SK-MEL-5 (cell line): ENCODE data around the gene GRIK4. TPM values are rescaled to one million over a fixed set of nuclear protein-coding genes. Genes with fewer than 3 reads are reported as not detected.
"Not testable (repeated sequence)": the region's sequence is repeated elsewhere in the genome, so short reads cannot be mapped to it uniquely, and the experiment has no call there.

ENCODE experiments used
- DNase-seq: peaks from one replicate; pipeline ENCODE4 v3.0.0-alpha.2; 2016; ENCODE audit warnings: low read depth, low spot score
- in situ Hi-C: cut with HindIII; loops from 2 replicates; pipeline ENCODE4 v1.10.0; 2016; ENCODE audit warnings: low sequenced_read_pairs, high pct_unique_total_duplicates, low pct_unique_long_range_greater_than_20kb
- total RNA-seq: library from RNA; depleted of rRNA; stranded (reverse); fragments of >200 nt; shearing (Covaris generic); gene quantifications from 2 replicates; pipeline ENCODE4 v1.2.3, GENCODE V29; 2014

GRIK4 gene
- total RNA-seq, 1 experiment from 2014 or later = not detected

DNA sequence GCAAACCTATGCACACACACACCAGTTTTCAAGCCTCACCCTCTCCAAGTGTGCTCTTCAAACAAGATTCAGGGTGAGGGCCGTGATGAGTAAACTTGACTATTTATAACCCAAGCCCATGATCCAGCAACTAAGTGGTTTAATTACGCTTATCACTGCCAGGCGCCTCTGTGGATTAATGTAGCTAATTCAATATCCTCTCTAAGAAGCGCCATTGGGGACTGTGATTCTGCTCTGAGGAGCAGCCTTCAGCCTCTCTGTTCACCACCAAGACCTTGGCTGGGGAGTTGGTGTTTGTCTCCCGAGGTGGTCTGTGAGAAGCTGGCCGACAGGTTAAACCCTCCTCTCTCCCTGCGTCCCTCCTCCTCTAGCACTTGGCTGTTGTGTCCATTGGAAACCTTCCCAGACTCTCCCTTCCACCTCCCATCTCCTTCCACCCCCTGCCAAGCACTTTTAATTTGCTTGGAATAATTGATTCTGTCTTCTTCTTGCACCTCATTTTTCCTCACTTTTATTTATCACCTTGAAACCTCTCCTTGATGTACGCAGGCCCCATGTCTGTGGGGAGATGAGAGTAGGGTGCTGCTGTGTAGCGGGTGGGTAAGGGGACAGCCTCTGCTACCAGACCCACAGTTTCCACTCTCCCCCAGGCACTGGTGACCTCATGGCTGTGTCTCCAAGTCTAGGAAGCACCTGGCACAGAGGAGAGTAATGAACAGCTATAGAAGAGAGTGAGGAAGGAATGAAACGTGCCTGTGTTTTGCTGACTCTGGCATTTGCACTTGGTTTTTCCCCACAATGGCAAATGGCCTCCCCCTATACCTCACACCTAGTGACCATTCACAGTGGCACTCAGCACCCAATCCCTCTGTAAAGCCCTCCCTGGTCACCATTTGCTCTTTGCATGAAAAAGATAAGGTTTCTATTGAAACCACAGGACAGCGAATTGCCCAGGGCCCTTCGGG, 236.6 kb downstream of the GRIK4 start:
- DNase-seq = no peak
- in situ Hi-C loops = no loop called here

DNA sequence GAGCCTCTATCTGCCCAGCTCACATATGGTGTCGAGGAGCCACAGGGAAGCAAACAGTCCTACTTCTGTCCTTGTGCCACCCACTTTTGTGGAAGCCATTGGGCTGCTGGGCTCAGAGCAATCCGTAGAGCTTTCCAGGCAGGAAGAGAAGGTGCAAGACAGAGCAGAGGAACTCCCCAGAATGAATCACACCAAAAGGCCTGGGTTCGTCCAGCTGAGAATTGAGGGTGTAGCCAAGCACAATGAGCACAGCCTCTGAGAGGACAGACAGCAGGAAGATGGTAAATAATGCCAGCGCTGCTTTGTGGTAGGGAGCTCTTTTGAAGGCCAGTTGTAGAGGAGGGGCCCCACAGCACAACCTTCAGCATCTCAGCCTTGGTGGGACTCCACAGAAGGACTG, 237.8 kb downstream of the GRIK4 start:
- DNase-seq = no peak
- in situ Hi-C loops = no loop called here

DNA sequence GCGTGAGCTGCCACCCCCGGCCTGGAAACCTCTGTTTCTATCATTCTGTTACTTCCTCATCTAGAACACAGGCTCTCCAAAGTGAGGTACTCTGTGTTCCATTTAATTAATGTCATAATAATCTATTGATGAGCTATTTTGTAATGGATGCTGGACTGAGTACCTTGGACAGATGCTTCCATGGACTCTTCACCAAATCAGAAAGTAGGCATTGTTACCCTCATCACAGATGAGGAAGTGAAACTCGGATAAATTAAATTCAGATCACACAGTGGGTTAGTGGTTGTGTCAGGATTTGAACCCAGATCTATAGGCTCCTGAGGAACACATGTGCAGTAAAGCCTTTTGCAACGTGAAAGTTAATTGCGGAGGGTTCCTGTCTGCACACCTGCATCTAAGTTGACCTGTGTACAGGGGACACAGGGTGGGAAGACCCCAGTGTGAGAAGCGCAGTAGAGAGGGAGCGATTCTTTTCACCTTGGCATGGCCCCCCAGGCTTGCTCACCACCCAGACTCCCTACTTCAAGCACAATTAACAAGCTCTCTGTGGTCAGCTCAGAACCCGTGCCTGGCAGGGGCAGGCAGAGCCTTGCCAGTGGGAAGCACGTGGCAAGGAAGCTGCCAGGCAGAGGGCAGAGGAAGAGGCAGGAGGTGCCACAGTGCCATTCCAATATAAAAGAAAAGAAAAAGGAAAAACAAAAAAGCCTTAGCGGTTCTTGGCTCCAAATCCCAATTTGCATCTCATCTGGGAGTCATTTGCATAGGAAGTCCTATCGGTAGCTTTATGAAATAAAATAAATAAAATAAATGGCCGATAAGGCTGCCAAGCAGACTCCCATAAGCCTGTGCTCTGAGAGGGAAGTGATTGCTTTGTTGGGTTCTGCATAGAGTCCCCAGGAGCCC, 239.3 kb downstream of the GRIK4 start:
- in situ Hi-C loops = no loop called here
- no peak for DNase-seq

DNA sequence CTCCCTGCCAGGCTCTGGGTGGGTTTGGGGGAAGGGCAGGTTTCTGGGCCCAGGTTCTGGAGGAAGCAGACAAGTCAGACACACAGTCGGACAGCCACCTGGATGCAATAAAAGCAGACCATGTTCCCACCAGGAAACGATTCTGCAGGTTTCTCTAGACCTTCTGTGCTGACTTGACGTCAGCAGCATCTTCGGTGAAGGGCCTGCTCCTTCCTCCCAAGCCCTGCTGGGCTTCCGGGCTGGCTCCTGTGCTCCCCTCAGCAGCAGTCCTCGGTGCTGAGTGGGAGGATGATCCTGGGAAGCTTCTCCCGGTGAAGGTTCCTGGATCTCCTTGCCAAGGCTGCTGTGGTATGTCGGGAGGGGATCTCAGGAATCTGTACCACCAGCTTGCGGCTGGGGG, 240.0 kb downstream of the GRIK4 start:
- in situ Hi-C loops = no loop called here
- no peak for DNase-seq

DNA sequence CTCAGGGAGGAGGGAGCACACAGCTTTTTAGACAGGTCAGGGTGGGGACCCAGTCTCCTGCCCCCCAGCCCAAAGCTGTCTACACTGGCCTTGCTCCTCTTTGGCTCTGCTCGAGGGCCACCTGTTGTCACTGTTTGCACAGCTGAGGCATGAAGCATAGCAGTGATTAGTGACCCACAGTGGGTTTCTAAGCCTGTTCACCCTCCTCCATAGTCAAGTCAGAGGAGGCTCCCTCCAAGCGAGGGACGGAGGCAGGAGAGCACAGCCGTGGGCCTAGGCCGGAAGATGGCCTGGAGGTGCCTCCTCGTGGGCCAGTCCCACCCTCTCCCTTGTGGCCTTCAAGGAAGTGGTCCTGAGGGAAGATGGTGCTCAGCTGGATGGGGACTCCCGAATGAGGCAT, 241.1 kb downstream of the GRIK4 start:
- DNase-seq = no peak
- in situ Hi-C loops = no loop called here

DNA sequence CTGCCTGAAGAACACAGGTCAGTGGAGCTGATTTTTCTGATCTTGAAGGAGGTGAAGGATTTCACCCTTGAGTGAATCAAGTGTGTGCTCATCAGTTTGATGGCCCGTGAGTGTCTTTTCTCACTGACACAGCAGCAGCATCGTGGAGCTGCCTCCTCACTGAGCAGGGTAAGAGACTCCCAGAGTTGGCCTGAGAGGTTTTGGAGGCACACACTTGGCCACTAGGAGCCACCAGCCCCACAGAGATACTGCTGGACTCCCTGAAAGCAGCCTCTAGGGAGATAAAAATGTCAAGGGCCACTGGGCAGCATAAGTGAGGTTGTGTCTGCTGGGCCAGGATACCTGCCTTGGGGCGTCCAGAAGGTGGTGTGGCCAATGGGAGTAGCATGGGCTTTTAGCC, 245.4 kb downstream of the GRIK4 start:
- DNase-seq = no peak
- in situ Hi-C loops = no loop called here

DNA sequence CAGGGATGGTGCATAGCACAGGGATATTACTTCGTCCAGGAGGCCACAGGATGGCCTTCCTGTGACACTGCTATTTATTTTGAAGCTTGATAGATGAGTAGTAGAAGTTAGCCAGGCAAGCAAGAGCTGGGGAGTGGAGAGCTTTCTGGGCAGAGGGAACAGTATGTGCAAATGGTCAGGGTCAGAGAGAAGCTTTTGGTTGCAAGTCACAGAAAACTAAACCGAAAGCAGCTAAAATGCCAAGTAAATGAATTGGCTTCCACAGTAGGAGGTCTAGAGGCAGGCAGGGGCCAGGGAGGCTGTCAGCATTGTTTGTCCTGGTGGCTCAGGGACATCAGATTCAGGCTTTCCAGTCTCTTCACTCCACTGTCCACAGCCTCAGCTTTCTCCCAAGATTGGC, 247.5 kb downstream of the GRIK4 start:
- in situ Hi-C loops = no loop called here
- DNase-seq = no peak

DNA sequence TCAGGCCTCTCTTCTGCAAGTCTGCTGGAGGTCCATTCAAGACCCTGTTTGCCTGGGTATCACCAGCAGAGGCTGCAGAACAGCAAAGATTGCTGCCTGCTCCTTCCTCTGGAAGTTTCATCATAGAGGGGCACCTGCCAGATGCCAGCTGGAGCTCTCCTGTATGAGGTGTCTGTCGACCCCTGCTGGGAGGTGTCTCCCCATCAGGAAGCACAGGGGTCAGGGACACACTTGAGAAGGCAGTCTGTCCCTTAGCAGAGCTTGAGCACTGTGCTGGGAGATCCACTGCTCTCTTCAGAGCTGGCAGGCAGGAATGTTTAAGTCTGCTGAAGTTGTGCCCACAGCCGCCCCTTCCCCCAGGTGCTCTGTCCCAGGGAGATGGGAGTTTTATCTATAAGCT, 254.2 kb downstream of the GRIK4 start:
- in situ Hi-C loops = not testable (repeated sequence)

DNA sequence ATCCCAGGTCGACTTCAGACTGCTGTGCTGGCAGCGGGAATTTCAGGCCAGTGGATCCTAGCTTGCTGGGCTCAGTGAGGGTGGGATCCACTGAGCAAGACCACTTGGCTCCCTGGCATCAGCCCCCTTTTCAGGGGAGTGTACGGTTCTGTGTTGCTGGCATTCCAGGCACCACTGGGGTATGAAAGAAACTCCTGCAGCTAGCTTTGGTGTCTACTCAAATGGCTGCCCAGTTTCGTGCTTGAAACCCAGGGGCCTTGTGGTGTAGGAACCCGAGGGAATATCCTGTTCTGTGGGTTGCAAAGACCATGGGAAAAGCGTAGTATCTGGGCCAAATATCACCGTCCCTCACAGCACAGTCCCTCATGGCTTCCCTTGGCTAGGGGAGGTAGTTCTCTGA, 254.8 kb downstream of the GRIK4 start:
- DNase-seq = no peak
- in situ Hi-C loops = no loop called here

More for the DNA sequence above, 254.2 kb downstream of the GRIK4 start:
- not testable (repeated sequence) for DNase-seq

DNA sequence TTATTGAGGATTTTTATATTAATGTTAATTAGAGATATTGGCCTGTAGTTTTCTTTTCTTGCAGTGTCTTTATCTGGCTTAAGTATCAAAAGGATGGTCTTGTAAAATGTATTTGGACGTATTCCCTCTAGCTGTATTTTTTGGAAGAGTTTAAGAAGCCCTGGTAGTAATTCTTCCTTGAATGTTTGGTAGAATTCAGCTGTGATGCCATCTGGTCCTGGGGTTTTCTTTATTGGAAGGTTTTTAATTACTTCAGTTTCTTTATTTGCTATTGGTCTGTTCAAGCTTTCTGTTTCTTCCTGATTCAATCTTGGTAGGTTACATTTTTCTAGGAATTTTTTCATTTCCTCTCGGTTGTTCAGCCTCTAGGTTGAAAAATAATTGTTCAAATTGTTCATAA, 257.4 kb downstream of the GRIK4 start:
- DNase-seq = no peak
- in situ Hi-C loops = no loop called here

DNA sequence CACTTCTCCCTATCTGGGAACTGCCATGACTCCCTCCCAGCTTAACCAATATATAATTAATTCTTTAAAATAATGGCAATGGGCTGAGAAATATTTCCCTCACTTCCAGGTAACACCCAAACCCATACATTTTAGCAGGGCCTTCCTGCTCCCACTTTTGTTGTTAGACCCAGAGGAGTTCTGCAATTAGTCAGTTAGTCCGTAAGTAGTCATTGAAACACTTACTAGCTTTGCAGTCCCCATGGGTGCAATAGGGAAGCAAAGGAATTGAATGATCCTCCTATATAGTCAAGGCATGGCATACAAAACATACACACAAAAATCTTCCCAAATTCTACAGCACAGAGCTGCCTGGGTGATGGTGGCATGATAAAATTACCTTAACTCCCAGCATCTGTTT, 258.4 kb downstream of the GRIK4 start:
- in situ Hi-C loops = no loop called here
- no peak for DNase-seq

DNA sequence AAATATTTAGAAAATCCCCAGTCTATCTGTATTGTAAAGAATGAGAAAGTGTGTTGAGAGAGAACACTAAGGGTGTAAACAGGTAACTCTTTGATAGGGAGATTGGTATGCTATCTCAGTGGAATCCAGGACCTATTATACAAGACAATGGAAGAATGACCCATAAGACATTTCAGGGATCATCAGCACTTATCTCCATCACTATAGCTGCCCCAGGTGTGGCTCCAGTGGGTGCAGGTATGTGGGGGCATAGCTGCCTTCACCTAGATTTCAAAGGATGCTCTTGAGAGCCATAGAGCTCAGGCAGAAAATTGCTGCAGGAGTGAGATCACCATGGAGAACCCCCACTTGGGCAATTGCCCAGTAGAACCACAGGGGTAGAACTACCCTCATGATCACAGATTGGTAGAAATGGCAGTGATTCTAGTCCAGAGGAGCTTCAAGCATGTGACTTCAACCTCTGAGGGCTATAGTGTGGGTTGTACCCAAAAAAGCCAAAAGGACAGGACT, 260.1 kb downstream of the GRIK4 start:
- DNase-seq = no peak
- in situ Hi-C loops = no loop called here

DNA sequence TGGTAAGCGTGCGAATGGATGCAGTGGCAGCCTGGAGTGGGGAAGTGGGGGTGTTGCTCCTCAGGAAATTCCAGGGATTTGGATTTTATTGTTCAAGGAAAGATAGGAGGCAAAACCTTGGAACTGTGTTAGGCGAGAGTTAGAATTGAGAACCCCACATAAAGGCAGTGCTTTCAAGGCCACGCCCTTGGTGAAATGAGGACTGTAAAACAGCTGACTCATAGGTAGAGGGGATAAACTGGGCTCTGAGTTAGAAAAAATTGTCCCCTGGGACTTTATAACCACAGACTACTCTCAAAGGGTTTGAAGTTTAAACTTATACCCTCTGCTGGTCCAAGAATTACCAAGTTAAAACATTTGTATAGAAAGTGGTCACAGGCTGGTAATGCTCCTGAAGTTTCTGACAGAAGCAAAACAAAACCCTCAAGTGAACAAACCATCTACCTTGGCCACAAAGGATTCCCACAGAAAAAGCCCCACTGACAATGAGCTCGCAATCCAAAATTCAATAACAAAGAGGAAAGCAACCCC, 262.0 kb downstream of the GRIK4 start:
- DNase-seq = no peak
- in situ Hi-C loops = no loop called here

DNA sequence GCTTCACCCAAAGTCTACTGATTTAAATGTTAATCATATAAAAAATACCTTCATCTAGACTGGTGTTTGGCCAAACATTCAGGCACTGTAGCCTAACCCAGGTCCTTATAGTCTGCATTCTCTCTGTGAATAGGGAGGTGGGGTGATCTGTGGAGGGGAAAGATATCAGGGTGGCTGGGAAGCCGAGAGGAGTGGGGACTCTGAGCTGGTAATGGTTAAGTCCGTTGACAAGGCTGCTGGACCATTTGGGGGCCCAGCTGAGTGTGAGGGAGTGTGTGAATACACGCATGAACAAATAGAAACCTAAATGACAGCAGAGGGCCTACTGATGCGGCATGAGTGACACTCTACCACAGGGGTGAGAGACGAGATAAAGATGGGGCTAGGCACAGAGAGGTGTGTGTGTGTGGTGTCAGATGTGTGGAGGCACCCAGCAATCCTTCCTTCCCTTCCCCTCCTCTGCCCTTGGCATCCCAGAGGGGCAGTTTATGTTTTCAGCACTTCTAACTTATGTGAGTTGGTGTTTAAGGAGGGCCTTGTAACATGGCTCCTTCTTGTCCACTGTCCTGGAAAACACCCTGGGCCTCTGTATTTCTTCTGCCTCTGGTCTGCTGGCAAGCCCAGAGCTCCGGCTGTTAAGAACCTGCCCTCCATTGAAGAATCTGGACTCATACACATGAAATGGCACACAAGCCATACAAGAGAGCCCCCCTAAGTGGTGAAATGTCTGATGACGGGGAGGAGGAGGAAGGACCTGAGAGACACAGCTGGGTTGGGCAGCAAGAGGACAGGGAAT, 263.2 kb downstream of the GRIK4 start:
- in situ Hi-C loops = no loop called here
- DNase-seq = no peak

DNA sequence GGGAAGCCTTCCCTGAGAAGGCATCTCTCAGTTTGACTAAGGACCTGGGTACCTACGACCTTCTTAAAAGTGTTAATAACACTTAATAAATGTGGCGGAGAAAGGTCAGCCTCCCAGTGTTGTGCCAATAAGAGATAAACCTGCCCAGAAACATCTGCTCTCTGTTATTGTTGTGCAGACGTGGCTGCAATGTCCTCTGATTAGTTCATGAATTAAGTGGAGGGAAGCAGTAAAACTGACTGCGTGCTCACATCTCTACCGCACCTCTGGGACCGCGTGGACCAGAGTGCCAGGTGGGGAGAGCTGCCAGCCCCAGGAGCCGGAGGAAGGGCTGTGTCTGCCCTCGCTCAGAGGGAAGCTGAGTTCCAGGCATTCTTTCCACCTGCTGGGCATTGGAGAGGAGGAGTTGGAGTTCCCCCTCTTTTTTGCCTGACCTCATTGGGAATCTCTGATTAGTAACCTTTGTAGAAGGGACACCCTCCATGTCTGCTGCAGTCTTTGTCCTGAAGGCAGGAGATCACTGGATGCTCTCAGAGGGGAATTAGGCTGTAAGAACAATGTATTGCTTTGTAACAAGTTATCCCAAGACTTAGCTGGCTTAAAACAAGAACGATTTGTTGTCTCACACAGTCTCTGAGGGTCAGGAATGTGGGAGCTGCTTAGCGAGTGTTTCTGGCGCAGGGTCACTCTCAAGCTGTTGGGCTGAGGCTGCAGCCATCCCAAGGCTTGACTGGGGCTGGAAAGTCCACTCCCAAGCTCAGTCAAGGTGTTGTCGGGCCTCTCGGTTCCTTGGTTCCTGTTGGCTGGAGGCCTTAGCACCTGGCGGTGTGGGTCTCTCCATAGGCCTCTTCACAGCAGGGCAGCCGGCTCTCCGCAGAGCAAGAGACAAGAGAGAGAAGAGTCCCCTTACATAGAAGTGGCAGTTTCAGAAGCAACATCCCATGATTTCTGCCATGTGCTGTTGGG, 264.7 kb downstream of the GRIK4 start:
- DNase-seq = peak; percentile 38
- in situ Hi-C loops = no loop called here

DNA sequence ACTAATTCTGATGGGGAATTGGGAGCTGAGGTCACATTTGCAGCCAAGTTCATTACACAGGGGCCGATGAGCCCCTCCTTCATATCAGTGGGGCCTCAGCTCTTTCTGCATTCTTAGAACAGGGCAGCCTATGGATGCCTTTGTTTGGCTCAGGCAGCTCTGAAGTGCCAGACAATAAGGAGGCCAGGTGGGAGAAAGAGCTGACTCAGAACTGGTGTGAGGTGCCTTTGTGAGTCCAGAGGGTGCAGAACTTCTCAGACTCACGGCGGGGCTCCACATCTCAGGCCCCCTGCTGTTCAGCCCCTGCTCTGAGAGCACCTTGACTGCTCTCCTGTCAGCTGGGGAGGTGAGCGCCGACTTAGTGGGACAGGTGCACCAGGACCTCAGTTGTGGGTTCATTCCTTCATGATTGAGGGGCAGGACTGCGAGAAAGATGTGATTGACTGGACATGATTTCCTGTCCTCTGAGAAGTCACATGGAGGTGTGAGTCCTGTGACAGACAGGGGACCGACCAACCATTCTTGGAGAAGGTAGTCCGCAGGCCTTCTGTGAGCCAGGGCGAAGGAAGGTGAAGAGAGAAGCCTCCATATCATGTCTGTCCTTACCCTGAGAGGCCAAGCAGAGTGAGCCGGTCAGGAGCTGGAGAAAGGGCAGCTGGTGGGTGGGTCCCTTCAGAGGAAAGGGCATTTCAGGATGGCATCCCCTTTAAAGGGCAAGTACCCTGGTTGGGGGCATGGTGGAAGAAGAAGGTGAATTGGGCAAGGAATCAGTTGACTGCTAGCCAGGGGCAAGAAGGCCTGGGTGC, 267.3 kb downstream of the GRIK4 start:
- DNase-seq = no peak
- in situ Hi-C loops = no loop called here
